ENCODE data around the gene ARL11.

DNA sequence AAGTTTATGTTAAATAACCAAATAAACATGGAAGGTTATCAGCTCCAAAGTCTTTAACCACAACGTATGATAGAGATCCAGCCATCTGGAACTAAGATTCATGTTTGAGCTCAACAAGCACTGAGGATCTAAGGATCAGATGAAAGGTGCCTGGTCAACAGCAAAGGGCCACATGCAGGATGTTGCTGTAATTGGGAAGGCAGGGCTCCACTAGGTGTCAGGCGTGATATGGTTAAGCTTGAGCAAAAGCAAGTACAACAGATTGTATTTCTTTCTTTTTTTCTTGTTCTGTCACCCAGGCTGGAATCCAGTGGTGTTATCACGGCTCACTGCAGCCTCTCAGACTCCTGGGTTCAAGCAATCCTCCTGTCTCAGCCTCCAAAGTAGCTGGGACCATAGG is 50.9 kb downstream of the ARL11 start:
- no peak for TF ChIP-seq POLR2A (IDR thresholded peaks at IDR 0.05)
- TF ChIP-seq CTCF (IDR thresholded peaks at IDR 0.05): no peak

Data from testis (tissue), 2 donors.